IMR-90 (cell line): ENCODE measurements around the gene HIRA. TPM values are rescaled to one million over a fixed set of nuclear protein-coding genes. Genes with fewer than 3 reads are reported as not detected.
A peak's percentile ranks its signal among the peaks of the same experiment; 100 is the strongest.

Experiments used
- ATAC-seq: fragments of 200-7000 bp; cut with Tn5 transposase; 2 replicates; pipeline ENCODE4 v1.9.1; 2020; ENCODE audit warnings: low read depth, mild to moderate bottlenecking, moderate library complexity
- BruUV-seq: library from RNA; stranded (reverse); fragments of 400-500 nt; replicated peaks from 2 replicates; lab custom pipeline; 2021; lab: Mats Ljungman, UMichigan
- CTCF ChIA-PET: fragments of 300-600 bp; formaldehyde crosslinking; extraction: SDS; loops from one replicate; lab custom pipeline; 2021; ENCODE audit warnings: antibody characterized with exemption; lab: Yijun Ruan, JAX
- POLR2A ChIA-PET: fragments of 300-600 bp; sonication (Branson Sonifier 250); formaldehyde crosslinking; loops from one replicate; lab custom pipeline; 2022; ENCODE audit warnings: antibody characterized with exemption; ENCODE audit not compliant: unreplicated experiment; lab: Charles Lee
- DNase-seq: peaks from one replicate; pipeline ENCODE4 v3.0.0; 2013
- H2AFZ ChIP-seq: replicated peaks from 2 replicates; pipeline ENCODE3; 2013; ENCODE audit warnings: low read length, mild to moderate bottlenecking; ENCODE audit not compliant: poor library complexity
- H2AK5ac ChIP-seq: 2 replicates; pipeline ENCODE4 v1.6.1; 2013; ENCODE audit warnings: low read depth, low read length, inconsistent platforms
- H2AK9ac ChIP-seq: replicated peaks from 2 replicates; pipeline ENCODE3; 2013; ENCODE audit warnings: mild to moderate bottlenecking, low read depth, low read length, moderate library complexity; ENCODE audit not compliant: poor library complexity
- H2BK120ac ChIP-seq: 2 replicates; pipeline ENCODE4 v1.6.1; 2013; ENCODE audit warnings: low read depth, low read length, inconsistent platforms
- H2BK15ac ChIP-seq: 3 replicates; pipeline ENCODE4 v1.6.1; 2013; ENCODE audit warnings: low read depth, low read length, inconsistent platforms
- H2BK20ac ChIP-seq: 2 replicates; pipeline ENCODE4 v1.6.1; 2013; ENCODE audit warnings: low read depth, mild to moderate bottlenecking, inconsistent platforms, low read length, moderate library complexity
- H2BK5ac ChIP-seq: 2 replicates; pipeline ENCODE4 v1.6.1; 2013; ENCODE audit warnings: mild to moderate bottlenecking, low read depth, low read length, inconsistent platforms; ENCODE audit not compliant: poor library complexity, severe bottlenecking
- H3K14ac ChIP-seq: replicated peaks from 2 replicates; pipeline ENCODE4 v1.6.1; 2013; ENCODE audit warnings: low read depth, low read length, inconsistent platforms
- H3K18ac ChIP-seq: 2 replicates; pipeline ENCODE4 v1.6.1; 2013; ENCODE audit warnings: low read depth, low read length, control low read depth
- H3K23ac ChIP-seq: 2 replicates; pipeline ENCODE4 v1.6.1; 2013; ENCODE audit warnings: low read depth, low read length, inconsistent platforms
- H3K27ac ChIP-seq: 2 replicates; pipeline ENCODE4 v1.5.1; 2013; ENCODE audit warnings: mild to moderate bottlenecking, control low read depth, low read length; ENCODE audit not compliant: insufficient read depth
- H3K27me3 ChIP-seq: 2 replicates; pipeline ENCODE4 v1.6.1; 2013; ENCODE audit warnings: low read length; ENCODE audit not compliant: control insufficient read depth, insufficient read depth
- H3K36me3 ChIP-seq: 2 replicates; pipeline ENCODE4 v1.6.1; 2013; ENCODE audit warnings: low read length, mixed read lengths; ENCODE audit not compliant: control insufficient read depth, insufficient read depth
- H3K4ac ChIP-seq: 2 replicates; pipeline ENCODE4 v1.6.1; 2013; ENCODE audit warnings: low read depth, low read length, inconsistent platforms
- H3K4me1 ChIP-seq: 2 replicates; pipeline ENCODE4 v1.6.1; 2013; ENCODE audit warnings: low read length, mixed read lengths; ENCODE audit not compliant: control insufficient read depth, insufficient read depth
- H3K4me2 ChIP-seq: 2 replicates; pipeline ENCODE4 v1.6.1; 2013; ENCODE audit warnings: low read depth, mild to moderate bottlenecking, control low read depth, low read length, moderate library complexity
- H3K4me3 ChIP-seq: 2 replicates; pipeline ENCODE4 v1.5.1; 2013; ENCODE audit warnings: low read depth, mild to moderate bottlenecking, control low read depth, low read length, moderate library complexity; ENCODE audit not compliant: insufficient read depth
- H3K56ac ChIP-seq: 2 replicates; pipeline ENCODE4 v1.6.1; 2013; ENCODE audit warnings: low read length, inconsistent platforms; ENCODE audit not compliant: insufficient read depth; ENCODE audit errors: extremely low read depth
- H3K79me1 ChIP-seq, 2 experiments: 2 replicates each; pipeline ENCODE4 v1.6.1; 2013; ENCODE audit warnings: low read length in 2 of 2, inconsistent platforms in 1 of 2, low read depth in 1 of 2
- H3K9ac ChIP-seq: 2 replicates; pipeline ENCODE4 v1.6.1; 2013; ENCODE audit warnings: low read depth, low read length, control low read depth
- H3K9me1 ChIP-seq: 2 replicates; pipeline ENCODE4 v1.6.1; 2013; ENCODE audit warnings: low read length, inconsistent platforms; ENCODE audit not compliant: insufficient read depth
- H3K9me3 ChIP-seq: 2 replicates; pipeline ENCODE4 v1.6.1; 2013; ENCODE audit warnings: low read length; ENCODE audit not compliant: control insufficient read depth, insufficient read depth
- H4K20me1 ChIP-seq: 2 replicates; pipeline ENCODE4 v1.6.1; 2013; ENCODE audit warnings: low read length, inconsistent platforms; ENCODE audit not compliant: insufficient read depth
- H4K5ac ChIP-seq: 2 replicates; pipeline ENCODE4 v1.6.1; 2013; ENCODE audit warnings: mild to moderate bottlenecking, low read depth, low read length, control low read depth
- H4K8ac ChIP-seq, 2 experiments: 2 replicates each; pipeline ENCODE4 v1.6.1; 2013; ENCODE audit warnings: low read depth in 2 of 2, low read length in 2 of 2, control low read depth in 1 of 2, inconsistent platforms in 1 of 2
- H4K91ac ChIP-seq: 2 replicates; pipeline ENCODE4 v1.6.1; 2013; ENCODE audit warnings: low read depth, low read length, inconsistent platforms; ENCODE audit not compliant: insufficient read depth
- BHLHE40 ChIP-seq: fragments of 150-350 bp; IDR thresholded peaks from 2 replicates; pipeline ENCODE4 v1.6.1; 2016; ENCODE audit warnings: mild to moderate bottlenecking, low read depth, low read length
- FOS ChIP-seq: fragments of 150-350 bp; IDR thresholded peaks from 2 replicates; pipeline ENCODE4 v1.6.1; 2016; ENCODE audit warnings: low read depth, low read length
- MXI1 ChIP-seq: IDR thresholded peaks from 2 replicates; pipeline ENCODE4 v1.6.1; 2012; ENCODE audit warnings: low read depth, mild to moderate bottlenecking, low read length, moderate library complexity, borderline replicate concordance
- RCOR1 ChIP-seq: IDR thresholded peaks from 2 replicates; pipeline ENCODE4 v1.6.1; 2012; ENCODE audit warnings: mild to moderate bottlenecking, low read length, improper control_type of control experiment; ENCODE audit not compliant: insufficient replicate concordance
- SMC3 ChIP-seq: fragments of 150-350 bp; IDR thresholded peaks from 2 replicates; pipeline ENCODE4 v1.6.1; 2016; ENCODE audit warnings: low read depth, mild to moderate bottlenecking, antibody characterized with exemption, low read length, moderate library complexity
- WGBS, 2 experiments: methylation state at CpG; one replicate each; pipeline versions ENCODE4 v1.1.5 to v1.1.7; 2013; ENCODE audit warnings: missing lambda C conversion rate in 2 of 2; ENCODE audit not compliant: insufficient read length in 1 of 2; ENCODE audit errors: extremely low coverage in 2 of 2; 5-methylcytosine and 5-hydroxymethylcytosine counted together
- dilution Hi-C: fragments of 300-500 bp; cut with HindIII; formaldehyde crosslinking; loops from one replicate; pipeline ENCODE4 v1.14.3; 2018; ENCODE audit warnings: low sequenced_read_pairs; ENCODE audit not compliant: unreplicated experiment
- in situ Hi-C: fragments of 300-500 bp; cut with MboI; formaldehyde crosslinking; loops from 3 replicates; pipeline ENCODE4 v1.14.3; 2019; ENCODE audit warnings: low sequenced_read_pairs, inconsistent platforms, mixed read lengths
- intact Hi-C: fragments of 100-400 bp; cut with micrococcal nuclease; formaldehyde crosslinking; loops from 2 replicates; pipeline ENCODE4 v1.10.0; 2022
- polyA plus RNA-seq, 3 experiments: library from polyadenylated mRNA; depleted of rRNA; stranded (reverse); fragments of >200 nt; gene quantifications; 2 replicates each; pipeline ENCODE4 v1.2.3, GENCODE V29; 2012; ENCODE audit warnings: low replicate concordance in 1 of 3
- total RNA-seq: library from RNA; depleted of rRNA; stranded (reverse); fragments of >200 nt; gene quantifications from 2 replicates; pipeline ENCODE4 v1.2.3, GENCODE V29; 2012
- TF ChIP-seq, protein P1 (sequence below): fragments of 150-350 bp; IDR thresholded peaks from 2 replicates; pipeline ENCODE4 v1.6.1; 2016; ENCODE audit warnings: low read depth, mild to moderate bottlenecking, low read length, moderate library complexity, borderline replicate concordance
- TF ChIP-seq, protein P2 (sequence below): conservative IDR thresholded peaks from 2 replicates; pipeline ENCODE4 v1.5.1; 2012; ENCODE audit warnings: mild to moderate bottlenecking, low read depth, low read length, improper control_type of control experiment

HIRA gene
- total and polyA plus RNA-seq, 2 of the 4 experiments (the other 2 are of a cell fraction) = 14.5 to 24.2 TPM

DNA sequence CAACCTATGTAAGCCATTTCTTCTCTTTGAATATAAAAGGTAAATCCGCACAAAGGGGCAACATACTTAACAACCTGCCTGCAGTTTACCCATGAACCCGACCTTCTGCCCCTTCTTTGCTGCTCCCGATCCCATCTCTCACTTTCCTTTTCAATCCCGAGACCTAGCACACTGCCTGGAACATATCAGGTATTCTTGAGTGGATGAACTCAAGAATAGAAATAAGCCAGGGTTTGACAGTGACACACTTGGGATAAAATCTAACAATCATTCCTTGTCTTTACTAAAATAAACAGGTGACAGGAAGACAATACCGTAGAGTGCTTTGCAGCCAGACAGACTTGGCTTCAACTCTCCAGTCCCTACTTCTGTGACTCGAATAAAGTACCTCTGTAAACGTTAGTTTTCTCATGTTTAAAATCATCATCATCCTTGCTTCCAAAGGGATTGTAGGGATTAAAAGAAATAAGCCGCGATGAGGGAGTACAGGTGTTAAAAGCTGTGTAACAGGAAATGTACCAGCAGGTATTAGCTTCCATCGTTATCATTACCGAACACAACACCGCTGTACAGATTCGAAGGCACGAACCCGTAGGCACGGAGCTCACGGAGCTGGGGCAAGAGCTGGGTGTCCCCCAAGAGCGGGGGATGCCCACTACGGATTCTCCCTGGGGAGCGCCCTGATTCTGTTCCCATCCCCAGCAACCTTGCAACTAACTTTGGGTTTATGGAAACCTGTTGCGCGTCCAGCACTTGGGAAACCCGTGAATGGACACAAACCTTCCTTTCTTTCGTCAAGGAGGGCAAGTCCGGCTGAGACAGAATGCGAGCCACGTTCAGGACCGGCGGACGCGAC is 46.7 kb upstream of the HIRA start:
- H2AK5ac ChIP-seq = peak overlapping the region; percentile 83
- H3K14ac ChIP-seq = peak overlapping the region; percentile 62
- H3K4me1 ChIP-seq = no peaks in the 10 kb centered on the region; the same call in none of the 2 replicates
- peak overlapping the region; percentile 99 for H3K4me2 ChIP-seq
- H2BK15ac ChIP-seq = no peak overlapping the region; the same call in 2 of the 3 replicates
- WGBS, 2 experiments = 0% methylated on average over 15 of the region's 31 CpGs; no CpG with 5 or more reads in 1 of the 2 experiments
- H3K9me1 ChIP-seq = no peaks in the 10 kb centered on the region; the same call in 1 of the 2 replicates
- H2BK120ac ChIP-seq = no peak overlapping the region
- peak overlapping the region; percentile 85 for H4K91ac ChIP-seq
- peak overlapping the region; percentile 55 for H3K4ac ChIP-seq
- no peaks in the 10 kb centered on the region for H3K9me3 ChIP-seq
- peaks cover 24 to 57% of the 10 kb centered on the region in 2 experiments for H3K79me1 ChIP-seq
- DNase-seq (no peak), ATAC-seq (no peak)
- H4K5ac ChIP-seq = peak overlapping the region; percentile 51; the same call in 1 of the 2 replicates
- no peak overlapping the region for H2BK20ac ChIP-seq
- H3K36me3 ChIP-seq = peaks cover 19% of the 10 kb centered on the region
- TF ChIP-seq FOS = no peak
- no peak for TF ChIP-seq MXI1
- TF ChIP-seq, protein P1, sequence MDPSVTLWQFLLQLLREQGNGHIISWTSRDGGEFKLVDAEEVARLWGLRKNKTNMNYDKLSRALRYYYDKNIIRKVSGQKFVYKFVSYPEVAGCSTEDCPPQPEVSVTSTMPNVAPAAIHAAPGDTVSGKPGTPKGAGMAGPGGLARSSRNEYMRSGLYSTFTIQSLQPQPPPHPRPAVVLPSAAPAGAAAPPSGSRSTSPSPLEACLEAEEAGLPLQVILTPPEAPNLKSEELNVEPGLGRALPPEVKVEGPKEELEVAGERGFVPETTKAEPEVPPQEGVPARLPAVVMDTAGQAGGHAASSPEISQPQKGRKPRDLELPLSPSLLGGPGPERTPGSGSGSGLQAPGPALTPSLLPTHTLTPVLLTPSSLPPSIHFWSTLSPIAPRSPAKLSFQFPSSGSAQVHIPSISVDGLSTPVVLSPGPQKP = no peak
- TF ChIP-seq, protein P2, sequence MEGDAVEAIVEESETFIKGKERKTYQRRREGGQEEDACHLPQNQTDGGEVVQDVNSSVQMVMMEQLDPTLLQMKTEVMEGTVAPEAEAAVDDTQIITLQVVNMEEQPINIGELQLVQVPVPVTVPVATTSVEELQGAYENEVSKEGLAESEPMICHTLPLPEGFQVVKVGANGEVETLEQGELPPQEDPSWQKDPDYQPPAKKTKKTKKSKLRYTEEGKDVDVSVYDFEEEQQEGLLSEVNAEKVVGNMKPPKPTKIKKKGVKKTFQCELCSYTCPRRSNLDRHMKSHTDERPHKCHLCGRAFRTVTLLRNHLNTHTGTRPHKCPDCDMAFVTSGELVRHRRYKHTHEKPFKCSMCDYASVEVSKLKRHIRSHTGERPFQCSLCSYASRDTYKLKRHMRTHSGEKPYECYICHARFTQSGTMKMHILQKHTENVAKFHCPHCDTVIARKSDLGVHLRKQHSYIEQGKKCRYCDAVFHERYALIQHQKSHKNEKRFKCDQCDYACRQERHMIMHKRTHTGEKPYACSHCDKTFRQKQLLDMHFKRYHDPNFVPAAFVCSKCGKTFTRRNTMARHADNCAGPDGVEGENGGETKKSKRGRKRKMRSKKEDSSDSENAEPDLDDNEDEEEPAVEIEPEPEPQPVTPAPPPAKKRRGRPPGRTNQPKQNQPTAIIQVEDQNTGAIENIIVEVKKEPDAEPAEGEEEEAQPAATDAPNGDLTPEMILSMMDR = no peak
- TF ChIP-seq SMC3 = no peak
- TF ChIP-seq BHLHE40 = no peak
- no peak for TF ChIP-seq RCOR1
- H3K56ac ChIP-seq = peak overlapping the region; percentile 52
- H3K27ac ChIP-seq = peak overlapping the region; percentile 95
- in situ Hi-C loops (no loop called here), intact Hi-C loops (loop anchor here (2.0 to 5.0 kb wide), 3 partner anchors 154 to 299 kb away; partner anchors contain the start of genes CLTCL1 and SLC25A1), dilution Hi-C loops (no loop called here)
- H4K8ac ChIP-seq = peak overlapping the region; percentile 72 to 76; a peak in 3 of 4 replicates
- peak overlapping the region; percentile 72 for H2BK5ac ChIP-seq
- H3K18ac ChIP-seq = peak overlapping the region; percentile 69; the same call in 1 of the 2 replicates
- H3K23ac ChIP-seq = peak overlapping the region; percentile 89
- no peaks in the 10 kb centered on the region for H3K27me3 ChIP-seq
- H3K9ac ChIP-seq = peak overlapping the region; percentile 95
- ChIA-PET POLR2A (no interaction called here), CTCF (interaction anchor here (1.3 kb wide), 1 partner anchor 77 kb away, joined by 3 read pairs; no protein-coding TSS in a partner anchor)
- H3K4me3 ChIP-seq = peak overlapping the region; percentile 87
- peak overlapping the region; percentile 77 for H2AK9ac ChIP-seq
- H2AFZ ChIP-seq = peak overlapping the region; percentile 97
- no TSS peak for BruUV-seq
- peaks cover 32% of the 10 kb centered on the region for H4K20me1 ChIP-seq
